Activated CD4-positive, alpha-beta T cell treated with anti-CD3 and anti-CD28 coated beads, Interleukin-2, amount 10 ng/mL, durations not matched to agents 7 days and 5 days (primary cell): Measurements from ENCODE around the gene ZNRF2. TPM values are rescaled to one million over a fixed set of nuclear protein-coding genes. Genes with fewer than 3 reads are reported as not detected.
"Not testable (repeated sequence)": the region's sequence is repeated elsewhere in the genome, so short reads cannot be mapped to it uniquely, and the experiment has no call there.

Experiments used
- CTCF ChIA-PET: fragments of 350-600 bp; sonication (Branson Sonifier 250); formaldehyde crosslinking; loops from one replicate; lab custom pipeline; 2021; ENCODE audit warnings: antibody characterized with exemption; lab: Charles Lee
- POLR2A ChIA-PET: fragments of 350-600 bp; sonication (Branson Sonifier 250); formaldehyde crosslinking; loops from one replicate; lab custom pipeline; 2021; ENCODE audit warnings: antibody characterized with exemption; lab: Charles Lee
- DNase-seq: peaks from one replicate; pipeline ENCODE4 v3.0.0-alpha.2; 2020
- H3K27ac Mint-ChIP-seq: one replicate; pipeline ENCODE4 v1.8.0; 2021; ENCODE audit warnings: mild to moderate bottlenecking, moderate library complexity, mixed read lengths
- H3K27me3 Mint-ChIP-seq: one replicate; pipeline ENCODE4 v1.8.0; 2021; ENCODE audit warnings: mixed read lengths
- H3K36me3 Mint-ChIP-seq: one replicate; pipeline ENCODE4 v1.8.0; 2021; ENCODE audit warnings: low read depth, mixed read lengths
- H3K4me1 Mint-ChIP-seq: one replicate; pipeline ENCODE4 v1.8.0; 2021; ENCODE audit warnings: mixed read lengths
- H3K4me3 Mint-ChIP-seq: one replicate; pipeline ENCODE4 v1.8.0; 2021; ENCODE audit warnings: mild to moderate bottlenecking, moderate library complexity, mixed read lengths
- H3K9me3 Mint-ChIP-seq: one replicate; pipeline ENCODE4 v1.8.0; 2021; ENCODE audit warnings: mixed read lengths
- total RNA-seq, 2 experiments: library from RNA; stranded (reverse); gene quantifications; one replicate each; pipeline ENCODE4 v1.2.3, GENCODE V29; 2021

The ZNRF2 gene
- total RNA-seq, 2 experiments from 2014 or later, result 16.8 to 18.5 TPM

DNA sequence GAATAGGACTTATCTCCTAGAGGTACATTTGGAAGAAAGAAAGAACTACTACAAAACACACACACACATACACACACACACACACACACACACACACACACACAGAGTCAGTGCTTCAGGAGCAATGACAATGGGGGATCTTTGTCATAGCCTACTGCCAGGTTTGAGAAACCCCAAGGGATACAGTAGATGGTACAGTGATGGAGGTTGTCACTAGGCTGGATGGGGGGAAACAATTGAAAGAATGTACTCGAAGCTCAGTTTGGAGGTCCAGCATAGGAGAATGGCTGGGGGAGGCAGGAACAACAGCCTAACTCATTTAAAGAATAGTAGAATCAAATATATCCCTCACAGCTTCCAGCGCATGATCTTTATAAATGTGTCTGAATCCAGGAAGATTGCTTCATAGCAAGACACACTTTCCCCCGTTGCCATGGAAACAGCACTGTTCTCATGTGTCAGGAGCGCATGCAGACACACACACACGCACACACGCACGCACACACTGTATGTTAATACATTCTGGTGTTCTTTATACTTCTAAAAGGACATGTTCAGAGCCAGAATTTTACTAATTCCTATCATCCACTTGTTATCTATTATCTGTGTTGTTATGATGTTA is 32.6 kb upstream of the ZNRF2 start:
- H3K36me3 Mint-ChIP-seq, result no peaks in the 10 kb centered on the region
- H3K27me3 Mint-ChIP-seq, result no peaks in the 10 kb centered on the region
- CTCF ChIA-PET, result interaction anchor here (1.5 kb wide), 1 partner anchor 17 kb away, joined by 4 read pairs; no protein-coding TSS in a partner anchor
- H3K4me3 Mint-ChIP-seq, result no peak overlapping the region
- peaks cover 20% of the 10 kb centered on the region for H3K4me1 Mint-ChIP-seq
- POLR2A ChIA-PET, result no interaction called here
- no peak overlapping the region for H3K27ac Mint-ChIP-seq
- no peaks in the 10 kb centered on the region for H3K9me3 Mint-ChIP-seq
- no peak for DNase-seq

DNA sequence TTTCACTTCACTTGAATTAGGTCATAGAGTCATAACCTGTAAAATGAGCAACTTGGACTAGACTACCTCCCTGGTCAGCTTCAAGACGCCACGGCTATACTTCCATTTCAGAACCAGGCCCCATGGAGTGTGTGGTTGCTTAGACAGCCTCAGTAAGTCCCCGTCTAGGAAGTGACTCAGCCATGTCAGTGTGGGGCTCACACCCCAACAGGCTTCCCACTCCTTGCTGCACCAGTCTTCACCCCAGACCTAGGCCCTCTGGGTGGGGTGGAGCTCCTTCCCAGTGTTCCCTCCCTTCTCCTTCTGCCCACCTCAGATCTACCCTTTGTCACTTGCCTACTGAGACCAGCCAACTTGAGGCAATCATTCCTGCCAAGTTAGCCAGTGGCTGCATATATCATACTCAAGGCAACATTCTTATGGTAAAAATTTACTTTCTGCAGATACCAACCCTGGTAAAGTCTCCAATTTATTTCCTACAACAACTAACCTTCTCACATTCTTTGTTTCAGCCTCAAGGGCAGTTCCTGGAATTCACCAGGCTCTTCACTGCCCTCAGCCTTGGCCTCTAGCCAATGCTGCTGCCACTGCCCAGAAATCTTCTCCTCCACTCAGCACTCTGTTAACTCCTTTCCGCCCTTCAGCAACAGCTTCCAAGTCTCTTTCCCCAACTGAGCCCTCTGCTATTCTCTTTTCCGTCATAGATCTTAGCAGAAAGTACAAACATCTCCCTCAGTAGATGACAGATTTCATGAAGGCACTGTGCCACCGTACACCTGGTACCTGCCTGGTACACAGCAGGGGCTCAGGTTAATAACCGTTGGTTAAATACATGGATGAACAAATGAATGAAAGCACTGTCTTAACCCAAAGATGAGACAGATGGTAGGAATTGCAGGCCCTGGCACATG is 31.3 kb upstream of the ZNRF2 start:
- no peak overlapping the region for H3K4me3 Mint-ChIP-seq
- POLR2A ChIA-PET, result no interaction called here
- H3K9me3 Mint-ChIP-seq, result no peaks in the 10 kb centered on the region
- no peaks in the 10 kb centered on the region for H3K36me3 Mint-ChIP-seq
- CTCF ChIA-PET, result interaction anchor here (1.0 to 1.5 kb wide), 2 partner anchors 12 to 16 kb away, joined by 4 to 5 read pairs; no protein-coding TSS in a partner anchor
- no peaks in the 10 kb centered on the region for H3K27me3 Mint-ChIP-seq
- peaks cover 20% of the 10 kb centered on the region for H3K4me1 Mint-ChIP-seq
- DNase-seq, result no peak
- no peak overlapping the region for H3K27ac Mint-ChIP-seq

DNA sequence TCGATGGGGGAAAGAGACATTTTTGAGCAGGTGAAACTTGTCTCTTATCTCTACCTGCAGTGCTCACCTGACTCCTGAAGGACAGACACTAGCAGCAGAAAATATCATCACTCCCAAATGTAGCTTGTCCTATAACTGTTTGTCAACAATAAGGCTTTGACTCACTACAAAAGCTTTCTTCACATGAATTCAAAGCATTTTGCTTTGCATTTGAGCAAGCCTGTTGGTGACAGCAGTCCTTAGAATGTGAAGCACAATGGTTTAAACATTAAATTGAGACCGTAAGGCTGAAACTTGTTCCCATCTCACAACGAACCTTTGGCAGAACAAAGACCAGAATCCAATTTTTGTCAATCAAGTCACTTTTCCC is 30.6 kb upstream of the ZNRF2 start:
- Mint-ChIP-seq H3K36me3 (no peaks in the 10 kb centered on the region), H3K27me3 (no peaks in the 10 kb centered on the region), H3K4me3 (no peak overlapping the region), H3K27ac (no peak overlapping the region), H3K9me3 (no peaks in the 10 kb centered on the region), H3K4me1 (peaks cover 20% of the 10 kb centered on the region)
- CTCF ChIA-PET, result no interaction called here
- DNase-seq, result no peak
- POLR2A ChIA-PET, result no interaction called here

GRCh38 chr7:30254248-30254647 is 30.1 kb upstream of the ZNRF2 start:
- Mint-ChIP-seq H3K4me3 (no peak overlapping the region), H3K9me3 (no peaks in the 10 kb centered on the region), H3K27me3 (no peaks in the 10 kb centered on the region), H3K4me1 (peaks cover 19% of the 10 kb centered on the region), H3K36me3 (no peaks in the 10 kb centered on the region), H3K27ac (no peak overlapping the region)
- POLR2A ChIA-PET, result no interaction called here
- CTCF ChIA-PET, result no interaction called here
- no peak for DNase-seq

GRCh38 chr7:30254717-30255063 is 29.7 kb upstream of the ZNRF2 start:
- ChIA-PET CTCF (interaction anchor here (0.7 to 1.5 kb wide), 2 partner anchors 38 to 404 kb away, joined by 3 read pairs; no protein-coding TSS in a partner anchor), POLR2A (no interaction called here)
- peaks cover 15% of the 10 kb centered on the region for H3K4me1 Mint-ChIP-seq
- no peaks in the 10 kb centered on the region for H3K27me3 Mint-ChIP-seq
- H3K4me3 Mint-ChIP-seq, result no peak overlapping the region
- H3K36me3 Mint-ChIP-seq, result no peaks in the 10 kb centered on the region
- no peak overlapping the region for H3K27ac Mint-ChIP-seq
- H3K9me3 Mint-ChIP-seq, result no peaks in the 10 kb centered on the region
- DNase-seq, result no peak

GRCh38 chr7:30255064-30255769 is 29.2 kb upstream of the ZNRF2 start:
- no peaks in the 10 kb centered on the region for H3K27me3 Mint-ChIP-seq
- POLR2A ChIA-PET, result no interaction called here

GRCh38 chr7:30256349-30256858 is 28.0 kb upstream of the ZNRF2 start:
- POLR2A ChIA-PET, result no interaction called here
- Mint-ChIP-seq H3K27me3 (no peaks in the 10 kb centered on the region), H3K4me3 (no peak overlapping the region), H3K9me3 (no peaks in the 10 kb centered on the region), H3K4me1 (peaks cover 8% of the 10 kb centered on the region), H3K36me3 (no peaks in the 10 kb centered on the region), H3K27ac (no peak overlapping the region)
- DNase-seq, result no peak
- CTCF ChIA-PET, result interaction anchor here (1.2 kb wide), 1 partner anchor 11 kb away, joined by 4 read pairs; no protein-coding TSS in a partner anchor

More at GRCh38 chr7:30255064-30255769, 29.2 kb upstream of the ZNRF2 start:
- Mint-ChIP-seq H3K36me3 (no peaks in the 10 kb centered on the region), H3K4me3 (no peak overlapping the region), H3K4me1 (peaks cover 11% of the 10 kb centered on the region), H3K9me3 (no peaks in the 10 kb centered on the region), H3K27ac (no peak overlapping the region)
- no peak for DNase-seq
- CTCF ChIA-PET, result interaction anchor here (0.7 to 1.5 kb wide), 3 partner anchors 10 to 403 kb away, joined by 3 to 4 read pairs (median 3); no protein-coding TSS in a partner anchor

GRCh38 chr7:30260246-30260768 is 24.1 kb upstream of the ZNRF2 start:
- H3K27me3 Mint-ChIP-seq, result peaks cover 2% of the 10 kb centered on the region
- no peaks in the 10 kb centered on the region for H3K9me3 Mint-ChIP-seq
- DNase-seq, result no peak
- CTCF ChIA-PET, result interaction anchor here (1.2 kb wide), 1 partner anchor 9 kb away, joined by 3 read pairs; no protein-coding TSS in a partner anchor
- no peaks in the 10 kb centered on the region for H3K4me1 Mint-ChIP-seq
- H3K36me3 Mint-ChIP-seq, result no peaks in the 10 kb centered on the region
- POLR2A ChIA-PET, result no interaction called here
- H3K4me3 Mint-ChIP-seq, result no peak overlapping the region
- H3K27ac Mint-ChIP-seq, result no peak overlapping the region

- ChIA-PET CTCF (interaction anchor here (1.3 kb wide), 1 partner anchor 11 kb away, joined by 3 read pairs; no protein-coding TSS in a partner anchor), POLR2A (no interaction called here)
- no peak for DNase-seq
- Mint-ChIP-seq H3K36me3 (no peaks in the 10 kb centered on the region), H3K9me3 (no peaks in the 10 kb centered on the region), H3K27me3 (peaks cover 2% of the 10 kb centered on the region), H3K4me1 (no peaks in the 10 kb centered on the region), H3K4me3 (no peak overlapping the region), H3K27ac (no peak overlapping the region)
These were observed 21.2 kb upstream of the ZNRF2 start for GRCh38 chr7:30263090-30263710.

DNA sequence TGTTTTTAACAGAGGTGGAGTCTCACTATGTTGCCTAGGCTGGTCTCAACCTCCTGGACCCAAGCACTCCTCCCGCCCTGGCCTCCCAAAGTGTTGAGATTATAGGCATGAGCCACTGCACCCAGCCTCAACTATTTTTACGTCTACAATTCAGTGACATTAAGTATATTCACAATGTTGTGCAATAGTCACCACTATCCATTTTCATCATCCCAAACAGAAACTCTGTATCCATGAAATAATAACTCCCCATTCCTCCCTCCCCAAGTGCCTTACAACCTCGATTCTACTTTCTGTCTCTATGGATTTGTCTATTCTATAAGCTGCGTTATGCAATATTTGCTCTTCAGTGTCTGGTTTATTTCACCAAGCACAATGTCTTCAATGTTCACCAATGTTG is 20.3 kb upstream of the ZNRF2 start:
- H3K4me1 Mint-ChIP-seq, result no peaks in the 10 kb centered on the region
- no peak for DNase-seq
- H3K27ac Mint-ChIP-seq, result no peak overlapping the region
- CTCF ChIA-PET, result no interaction called here
- no peaks in the 10 kb centered on the region for H3K9me3 Mint-ChIP-seq
- no peak overlapping the region for H3K4me3 Mint-ChIP-seq
- peaks cover 2% of the 10 kb centered on the region for H3K27me3 Mint-ChIP-seq
- no peaks in the 10 kb centered on the region for H3K36me3 Mint-ChIP-seq
- POLR2A ChIA-PET, result no interaction called here

- H3K9me3 Mint-ChIP-seq, DNase-seq, H3K4me1 Mint-ChIP-seq, CTCF ChIA-PET, POLR2A ChIA-PET, H3K4me3 Mint-ChIP-seq, H3K36me3 Mint-ChIP-seq, H3K27ac Mint-ChIP-seq, H3K27me3 Mint-ChIP-seq: not testable (repeated sequence)
These were observed 19.2 kb upstream of the ZNRF2 start for GRCh38 chr7:30265189-30265588.

DNA sequence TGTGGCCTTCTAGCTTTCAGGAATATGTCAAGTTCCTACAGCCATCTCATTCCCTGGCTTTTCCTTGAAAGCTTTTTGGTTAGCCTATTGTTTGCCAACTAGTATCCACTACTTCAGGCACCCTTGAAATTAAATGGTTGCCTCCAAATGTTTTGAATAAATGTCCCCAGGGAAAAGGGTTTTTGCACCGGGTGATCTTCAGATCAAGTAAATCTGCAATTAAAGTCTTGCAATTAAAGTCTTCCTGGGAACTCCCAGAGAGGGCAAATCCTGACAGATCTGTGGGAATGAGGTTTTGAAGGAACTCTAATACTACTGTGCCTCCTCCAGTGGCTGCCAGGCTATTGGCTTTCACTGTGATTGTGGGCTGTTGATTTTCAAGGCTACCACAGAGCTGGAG is 17.7 kb upstream of the ZNRF2 start:
- ChIA-PET CTCF (interaction anchor here (0.6 kb wide), 1 partner anchor 87 kb away, joined by 3 read pairs; no protein-coding TSS in a partner anchor), POLR2A (no interaction called here)
- DNase-seq, result no peak
- peaks cover 2% of the 10 kb centered on the region for H3K27me3 Mint-ChIP-seq
- no peak overlapping the region for H3K27ac Mint-ChIP-seq
- H3K4me1 Mint-ChIP-seq, result no peaks in the 10 kb centered on the region
- H3K9me3 Mint-ChIP-seq, result no peaks in the 10 kb centered on the region
- no peak overlapping the region for H3K4me3 Mint-ChIP-seq
- no peaks in the 10 kb centered on the region for H3K36me3 Mint-ChIP-seq
